Stimulated activated CD4-positive, alpha-beta T cell treated with anti-CD3 and anti-CD28 coated beads, Interleukin-2, amount 100 ng/mL, for 24 hours (primary cell): ENCODE data around the gene ATP5PB.

Experiments
- DNase-seq, 2 donors: peaks; one replicate each; pipeline ENCODE4 v3.0.0-alpha.2; 2020

The ATP5PB gene

DNA sequence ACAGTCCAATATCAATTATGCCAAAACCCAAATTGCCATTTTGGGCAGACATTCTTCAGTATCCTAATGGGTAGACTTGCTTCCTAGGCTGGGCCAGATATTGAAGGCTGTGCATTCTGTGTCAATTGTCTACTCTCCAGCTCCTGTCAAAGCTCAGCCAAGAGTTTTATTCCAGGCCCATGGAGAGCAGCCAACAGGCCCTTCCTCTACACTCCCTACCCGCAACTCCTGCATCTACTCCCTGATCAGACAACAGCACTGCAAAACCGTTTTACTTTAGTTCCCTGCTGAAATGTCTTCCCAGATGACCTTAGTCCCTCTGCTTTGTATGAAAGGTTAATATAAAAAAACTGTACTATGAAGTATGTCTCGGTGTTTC is 60.7 kb downstream of the ATP5PB start:
- no peak for DNase-seq

DNA sequence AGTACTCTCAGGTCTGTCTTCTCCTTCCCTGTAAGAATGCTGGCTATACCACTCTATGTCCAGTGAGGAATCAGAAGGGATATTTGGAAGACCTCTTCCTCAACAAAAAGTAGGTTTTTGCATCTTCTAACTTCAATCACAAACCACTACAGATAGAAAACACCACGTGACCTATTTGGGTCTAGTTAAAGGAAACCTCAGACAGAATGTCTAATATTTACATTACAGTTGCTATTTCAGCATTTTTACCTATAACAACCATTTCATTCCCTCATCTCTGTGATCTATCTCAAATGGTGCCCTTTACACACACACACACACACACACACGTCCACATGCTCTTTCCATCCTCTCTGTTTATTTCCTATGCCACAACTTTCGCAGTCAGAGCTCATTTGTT is 62.1 kb downstream of the ATP5PB start:
- DNase-seq, result no peak
